ENCODE results near the gene RANBP10. TPM values are rescaled to one million over a fixed set of nuclear protein-coding genes. Genes with fewer than 3 reads are reported as not detected.

Gene RANBP10
- total and polyA plus RNA-seq, 9 of the 15 experiments (the other 6 are each of a cell fraction or from before 2014, with no cell fraction given) = 0.61 to 19.3 (median 5.9) TPM

DNA sequence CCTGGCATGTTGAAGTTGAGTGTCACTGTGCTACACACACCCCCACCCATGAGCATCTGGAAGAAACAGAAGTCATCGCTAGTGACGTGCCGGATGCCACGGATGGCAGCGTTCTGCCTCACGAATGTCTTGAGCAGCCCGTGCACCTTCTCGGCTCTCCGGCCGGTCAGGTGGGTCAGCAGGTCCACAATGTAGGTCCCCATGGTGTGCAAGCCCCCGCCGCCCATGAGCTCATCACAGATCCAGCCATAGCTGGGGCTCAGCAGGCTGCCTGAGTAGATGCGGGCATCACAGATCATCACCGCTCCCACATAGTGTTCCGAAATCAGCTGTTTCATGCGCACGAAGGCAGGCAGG is 130.8 kb downstream of the RANBP10 start:
- Histone ChIP-seq H3K9me1 (ENCODE audit: control insufficient read depth, insufficient read depth, low read length) (no peaks in the 10 kb centered on the region), H3K27ac (ENCODE audit: extremely low read depth, low read depth, low read length) (no peak overlapping the region), H3K4me3 (no peak overlapping the region), H3K4me1 (replicated peaks in 1 of 2; ENCODE audit: control insufficient read depth in 2 of 2, insufficient read depth in 2 of 2, low read length in 2 of 2) (peaks cover 0 to 5% of the 10 kb centered on the region in 2 experiments; a peak in 3 of 5 replicates), H3K9ac (ENCODE audit: insufficient read depth in 1 of 2, low read depth in 2 of 2, low read length in 2 of 2) (peak overlapping the region in 1 of 2 experiments; percentile 29; a peak in 1 of 4 replicates), H3K79me2 (ENCODE audit: control insufficient read depth, insufficient read depth, low read length) (no peaks in the 10 kb centered on the region), H3K4me2 (ENCODE audit: insufficient read depth, low read length) (no peak overlapping the region), H3K9me3 (replicated peaks; ENCODE audit: control insufficient read depth, insufficient read depth, low read depth, low read length) (no peaks in the 10 kb centered on the region), H2AFZ (ENCODE audit: low read depth, low read length) (no peak overlapping the region), H4K20me1 (replicated peaks; ENCODE audit: control insufficient read depth, insufficient read depth, low read length) (no peaks in the 10 kb centered on the region), H3K27me3 (ENCODE audit: control insufficient read depth in 2 of 2, insufficient read depth in 2 of 2, low read length in 2 of 2) (no peaks in the 10 kb centered on the region), H3K36me3 (ENCODE audit: control insufficient read depth, insufficient read depth, low read length) (peaks cover 3% of the 10 kb centered on the region; the same call in 1 of the 3 replicates)
- WGBS (ENCODE audit: insufficient coverage, low coverage, missing lambda C conversion rate) = 89% methylated on average over 17 of the region's 17 CpGs
- ChIA-PET POLR2A (interaction anchor here (0.7 kb wide), 1 partner anchor 260 kb away, joined by 4 read pairs; no protein-coding TSS in a partner anchor), CTCF (ENCODE audit: low intra/inter-chr PET ratio) (no interaction called here)
- FAIRE-seq = no peak
- in situ Hi-C loops (cut with MboI) = loop anchor here (10.0 kb wide), 1 partner anchor 369 kb away; no protein-coding TSS in a partner anchor
- no peak for DNase-seq (ENCODE audit: extremely low read depth in 1 of 4, low spot score in 3 of 4)
- TF ChIP-seq ZNF41 (CRISPR knock-in tag; conservative IDR thresholded peaks at IDR 0.05) = no peak
- TF ChIP-seq NUFIP1 (IDR thresholded peaks at IDR 0.05; ENCODE audit: partially characterized antibody) = no peak
- no peak for TF ChIP-seq YBX1 (IDR thresholded peaks at IDR 0.05)
- no peak for TF ChIP-seq HOXB6 (CRISPR knock-in tag; IDR thresholded peaks at IDR 0.05; ENCODE audit: borderline replicate concordance)
- TF ChIP-seq NR4A1 (CRISPR knock-in tag; IDR thresholded peaks at IDR 0.05) = no peak
- no peak for TF ChIP-seq NR4A1 (tag; IDR thresholded peaks at IDR 0.05)
- TF ChIP-seq ZNF384 (IDR thresholded peaks at IDR 0.05; ENCODE audit: low read depth, low read length) = no peak
- TF ChIP-seq PPARD (CRISPR knock-in tag; IDR thresholded peaks at IDR 0.05) = no peak
- no peak for TF ChIP-seq HNRNPL (IDR thresholded peaks at IDR 0.05; ENCODE audit: low read depth, low read length)
- TF ChIP-seq ARID3A (IDR thresholded peaks at IDR 0.05; ENCODE audit: borderline replicate concordance, low read depth, low read length) = no peak
- TF ChIP-seq SMARCE1 (IDR thresholded peaks at IDR 0.05) = no peak
- TF ChIP-seq EWSR1 (IDR thresholded peaks at IDR 0.05; ENCODE audit: borderline replicate concordance, low read depth, partially characterized antibody) = no peak
- TF ChIP-seq, protein P1, sequence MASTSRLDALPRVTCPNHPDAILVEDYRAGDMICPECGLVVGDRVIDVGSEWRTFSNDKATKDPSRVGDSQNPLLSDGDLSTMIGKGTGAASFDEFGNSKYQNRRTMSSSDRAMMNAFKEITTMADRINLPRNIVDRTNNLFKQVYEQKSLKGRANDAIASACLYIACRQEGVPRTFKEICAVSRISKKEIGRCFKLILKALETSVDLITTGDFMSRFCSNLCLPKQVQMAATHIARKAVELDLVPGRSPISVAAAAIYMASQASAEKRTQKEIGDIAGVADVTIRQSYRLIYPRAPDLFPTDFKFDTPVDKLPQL (IDR thresholded peaks at IDR 0.05; ENCODE audit: extremely low read depth, insufficient read length) = no peak
- no peak for TF ChIP-seq ZNF3 (CRISPR knock-in tag; IDR thresholded peaks at IDR 0.05)
- TF ChIP-seq, protein P2, sequence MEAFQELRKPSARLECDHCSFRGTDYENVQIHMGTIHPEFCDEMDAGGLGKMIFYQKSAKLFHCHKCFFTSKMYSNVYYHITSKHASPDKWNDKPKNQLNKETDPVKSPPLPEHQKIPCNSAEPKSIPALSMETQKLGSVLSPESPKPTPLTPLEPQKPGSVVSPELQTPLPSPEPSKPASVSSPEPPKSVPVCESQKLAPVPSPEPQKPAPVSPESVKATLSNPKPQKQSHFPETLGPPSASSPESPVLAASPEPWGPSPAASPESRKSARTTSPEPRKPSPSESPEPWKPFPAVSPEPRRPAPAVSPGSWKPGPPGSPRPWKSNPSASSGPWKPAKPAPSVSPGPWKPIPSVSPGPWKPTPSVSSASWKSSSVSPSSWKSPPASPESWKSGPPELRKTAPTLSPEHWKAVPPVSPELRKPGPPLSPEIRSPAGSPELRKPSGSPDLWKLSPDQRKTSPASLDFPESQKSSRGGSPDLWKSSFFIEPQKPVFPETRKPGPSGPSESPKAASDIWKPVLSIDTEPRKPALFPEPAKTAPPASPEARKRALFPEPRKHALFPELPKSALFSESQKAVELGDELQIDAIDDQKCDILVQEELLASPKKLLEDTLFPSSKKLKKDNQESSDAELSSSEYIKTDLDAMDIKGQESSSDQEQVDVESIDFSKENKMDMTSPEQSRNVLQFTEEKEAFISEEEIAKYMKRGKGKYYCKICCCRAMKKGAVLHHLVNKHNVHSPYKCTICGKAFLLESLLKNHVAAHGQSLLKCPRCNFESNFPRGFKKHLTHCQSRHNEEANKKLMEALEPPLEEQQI (IDR thresholded peaks at IDR 0.05) = no peak
- TF ChIP-seq BCL6 (CRISPR knock-in tag; IDR thresholded peaks at IDR 0.05) = no peak
- TF ChIP-seq BRD4 (IDR thresholded peaks at IDR 0.05) = no peak
- ATAC-seq = no peak
- BruUV-seq (replicated peaks) = no TSS peak
- intact Hi-C loops (cut with micrococcal nuclease) = no loop called here
